ENCODE results near the gene INTS11. TPM values are rescaled to one million over a fixed set of nuclear protein-coding genes. Genes with fewer than 3 reads are reported as not detected.

The INTS11 gene
- total RNA-seq, 1 experiment from 2014 or later: 139 TPM

DNA sequence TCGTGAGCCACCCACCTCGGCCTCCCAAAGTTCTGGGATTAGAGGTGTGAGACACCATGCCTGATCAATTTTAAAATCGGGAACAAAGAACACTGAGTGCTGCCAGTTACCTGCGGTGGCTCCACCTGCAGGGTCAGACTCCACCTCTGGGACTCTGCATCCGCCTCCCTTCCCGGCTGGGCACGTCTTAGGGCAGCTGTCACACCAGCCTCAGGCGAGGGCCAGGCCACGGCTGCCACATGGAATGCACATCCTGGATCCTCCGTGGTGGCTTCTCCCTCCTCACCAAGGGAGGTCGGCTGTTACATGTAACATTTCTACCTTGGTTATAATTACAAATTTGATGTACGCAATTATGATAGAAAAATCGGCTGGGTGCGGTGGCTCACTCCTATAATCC is 39.8 kb upstream of the INTS11 start:
- Histone ChIP-seq H2AFZ (ENCODE audit: low read length) (no peak overlapping the region), H4K5ac (ENCODE audit: insufficient read length, low read depth, low read length) (no peak overlapping the region), H3K79me2 (ENCODE audit: insufficient read depth, low read length) (no peaks in the 10 kb centered on the region), H3K9me3 (ENCODE audit: control insufficient read depth, low read depth, low read length) (peaks cover 20% of the 10 kb centered on the region), H3K56ac (ENCODE audit: insufficient read length, low read depth, low read length) (no peak overlapping the region), H4K20me1 (ENCODE audit: control insufficient read depth, insufficient read depth, insufficient read length) (no peaks in the 10 kb centered on the region), H3K79me1 (ENCODE audit: insufficient read depth, low read depth, low read length, poor library complexity, severe bottlenecking) (no peaks in the 10 kb centered on the region), H2BK120ac (ENCODE audit: low read depth, low read length, poor library complexity, severe bottlenecking) (no peak overlapping the region), H3K23me2 (ENCODE audit: insufficient read length, low read depth, low read length, poor library complexity, severe bottlenecking) (no peaks in the 10 kb centered on the region), H2AK5ac (ENCODE audit: insufficient read length, low read length) (no peak overlapping the region), H3K23ac (ENCODE audit: insufficient read length, low read depth, low read length) (no peak overlapping the region), H3T11ph (ENCODE audit: low read length) (no peak overlapping the region), H3K4me1 (ENCODE audit: insufficient read depth, low read length) (peaks cover 2% of the 10 kb centered on the region; the same call in 1 of the 2 replicates), H3K4ac (ENCODE audit: low read depth, low read length) (no peak overlapping the region), H4K8ac (replicated peaks; ENCODE audit: insufficient read length, low read depth, low read length) (no peak overlapping the region), H4K91ac (ENCODE audit: insufficient read length, low read depth, low read length) (no peak overlapping the region), H3K18ac (ENCODE audit: insufficient read length, low read depth, low read length) (no peak overlapping the region), H3K4me2 (ENCODE audit: insufficient read depth, insufficient read length, low read length) (no peak overlapping the region), H2BK5ac (ENCODE audit: insufficient read length, low read length) (no peak overlapping the region), H3K14ac (ENCODE audit: insufficient read depth, low read length) (no peak overlapping the region), H3K27me3 (ENCODE audit: insufficient read depth, low read length) (no peaks in the 10 kb centered on the region), H3K9ac (ENCODE audit: extremely low read depth, insufficient read length, low read length) (no peak overlapping the region), H2BK20ac (ENCODE audit: low read depth, low read length, poor library complexity, severe bottlenecking) (no peak overlapping the region), H2BK15ac (ENCODE audit: low read depth, low read length) (no peak overlapping the region), H3K27ac (ENCODE audit: insufficient read length, low read depth, low read length) (no peak overlapping the region), H2BK12ac (ENCODE audit: insufficient read length, low read depth, low read length) (no peak overlapping the region)
- no peaks in the 10 kb centered on the region for H3K36me3 Mint-ChIP-seq (ENCODE audit: insufficient read depth in 1 of 3, low read depth in 3 of 3)
- H3K27ac Mint-ChIP-seq: no peak overlapping the region; a peak in 1 of 7 replicates
- DNase-seq: peak; percentile 37
- peaks cover 34% of the 10 kb centered on the region for H3K27me3 Mint-ChIP-seq (ENCODE audit: low read depth)
- no peak overlapping the region for H3K4me3 Mint-ChIP-seq
- no CpG with 5 or more reads among the region's 14 CpGs for WGBS (ENCODE audit: extremely low coverage, insufficient read length, low lambda C conversion rate)
- no peaks in the 10 kb centered on the region; a peak in 2 of 5 replicates for H3K9me3 Mint-ChIP-seq
- peaks cover 12 to 21% of the 10 kb centered on the region in 2 experiments for H3K4me1 Mint-ChIP-seq
- TF ChIP-seq, protein P1, sequence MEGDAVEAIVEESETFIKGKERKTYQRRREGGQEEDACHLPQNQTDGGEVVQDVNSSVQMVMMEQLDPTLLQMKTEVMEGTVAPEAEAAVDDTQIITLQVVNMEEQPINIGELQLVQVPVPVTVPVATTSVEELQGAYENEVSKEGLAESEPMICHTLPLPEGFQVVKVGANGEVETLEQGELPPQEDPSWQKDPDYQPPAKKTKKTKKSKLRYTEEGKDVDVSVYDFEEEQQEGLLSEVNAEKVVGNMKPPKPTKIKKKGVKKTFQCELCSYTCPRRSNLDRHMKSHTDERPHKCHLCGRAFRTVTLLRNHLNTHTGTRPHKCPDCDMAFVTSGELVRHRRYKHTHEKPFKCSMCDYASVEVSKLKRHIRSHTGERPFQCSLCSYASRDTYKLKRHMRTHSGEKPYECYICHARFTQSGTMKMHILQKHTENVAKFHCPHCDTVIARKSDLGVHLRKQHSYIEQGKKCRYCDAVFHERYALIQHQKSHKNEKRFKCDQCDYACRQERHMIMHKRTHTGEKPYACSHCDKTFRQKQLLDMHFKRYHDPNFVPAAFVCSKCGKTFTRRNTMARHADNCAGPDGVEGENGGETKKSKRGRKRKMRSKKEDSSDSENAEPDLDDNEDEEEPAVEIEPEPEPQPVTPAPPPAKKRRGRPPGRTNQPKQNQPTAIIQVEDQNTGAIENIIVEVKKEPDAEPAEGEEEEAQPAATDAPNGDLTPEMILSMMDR (conservative IDR thresholded peaks at IDR 0.05): no peak
